Gastrocnemius medialis (tissue), 4 donors: ENCODE measurements around the gene MTM1.

ENCODE experiments used
- CTCF ChIP-seq, 5 experiments: fragments of 450-650 bp in 3 of 5; fragments of 200-600 bp in 2 of 5; sonication (generic) in 2 of 5; IDR thresholded peaks in 4 of 5; conservative IDR thresholded peaks in 1 of 5; 1 replicate in 4 of 5; 2 replicates in 1 of 5; pipeline ENCODE4 v1.5.1; 2016 to 2019; ENCODE audit warnings: antibody characterized with exemption in 5 of 5, mild to moderate bottlenecking in 3 of 5, moderate library complexity in 3 of 5
- POLR2A ChIP-seq, 2 donors: fragments of 450-650 bp; IDR thresholded peaks; one replicate each; pipeline ENCODE4 v1.6.1; 2017; ENCODE audit warnings: antibody characterized with exemption in 2 of 2, mild to moderate bottlenecking in 2 of 2, moderate library complexity in 2 of 2

GRCh38 chrX:150642423-150642822 is 74.0 kb downstream of the MTM1 start:
- TF ChIP-seq POLR2A (IDR thresholded peaks at IDR 0.05) (no peak), CTCF (IDR thresholded peaks at IDR 0.05 in 4 of 5, conservative IDR thresholded peaks at IDR 0.05 in 1 of 5) (no peak)
